ENCODE measurements around the gene MMP14. TPM values are rescaled to one million over a fixed set of nuclear protein-coding genes. Genes with fewer than 3 reads are reported as not detected.
"Not testable (repeated sequence)": the region's sequence is repeated elsewhere in the genome, so short reads cannot be mapped to it uniquely, and the experiment has no call there.

Gene MMP14
- total and polyA plus RNA-seq, 2 of the 8 experiments (the other 6 are each of a cell fraction or from before 2014, with no cell fraction given) = 58.2 to 86.8 TPM

GRCh38 chr14:22850944-22851764 lies 14.8 kb downstream of the MMP14 start (continued):
- TF ChIP-seq POLR2A (IDR thresholded peaks at IDR 0.05; ENCODE audit: control extremely low read depth in 1 of 2, low read depth in 2 of 2, low read length in 2 of 2) (no peak), PHF8 (conservative IDR thresholded peaks at IDR 0.05; ENCODE audit: low read depth, low read length) (no peak)

- H2BK20ac ChIP-seq (ENCODE audit: low read length); H3K56ac ChIP-seq (replicated peaks; ENCODE audit: insufficient read length, low read depth, low read length); H3K79me2 ChIP-seq (ENCODE audit: control insufficient read depth in 1 of 2, insufficient read depth in 2 of 2, low read length in 2 of 2); H3K9me3 ChIP-seq (ENCODE audit: insufficient read depth in 2 of 2, low read depth in 1 of 2, low read length in 1 of 2); DNase-seq (ENCODE audit: low read depth in 1 of 2, low spot score in 2 of 2); H4K20me1 ChIP-seq (replicated peaks in 1 of 2; ENCODE audit: control insufficient read depth in 1 of 2, insufficient read depth in 2 of 2, low read length in 2 of 2); H3K4ac ChIP-seq (replicated peaks; ENCODE audit: insufficient read length, low read depth, low read length); H3K79me1 ChIP-seq (ENCODE audit: low read depth, low read length); H3K27me3 ChIP-seq (replicated peaks in 1 of 4; ENCODE audit: control insufficient read depth in 3 of 4, extremely low read depth in 1 of 4, insufficient read depth in 3 of 4, low read length in 3 of 4); H3K27ac ChIP-seq (ENCODE audit: low read depth, low read length); H4K8ac ChIP-seq (ENCODE audit: extremely low read depth, insufficient read depth, low read length); H3K14ac ChIP-seq (ENCODE audit: insufficient read length); H3K18ac ChIP-seq (ENCODE audit: extremely low read depth, low read length); H2BK15ac ChIP-seq (ENCODE audit: low read length); H3K23ac ChIP-seq (ENCODE audit: insufficient read length); H3K9ac ChIP-seq (replicated peaks in 1 of 4; ENCODE audit: extremely low read depth in 1 of 4, low read depth in 3 of 4, low read length in 3 of 4); H3K36me3 ChIP-seq (ENCODE audit: control insufficient read depth in 2 of 4, insufficient read depth in 4 of 4, low read length in 3 of 4); H2AK5ac ChIP-seq (ENCODE audit: low read depth, low read length); H3K4me2 ChIP-seq (ENCODE audit: insufficient read depth in 1 of 2, low read depth in 2 of 2, low read length in 2 of 2); H3K4me3 ChIP-seq (ENCODE audit: extremely low read depth in 1 of 4, insufficient read depth in 2 of 4, low read depth in 3 of 4, low read length in 4 of 4); H2BK5ac ChIP-seq (ENCODE audit: low read depth, low read length); H4K5ac ChIP-seq (ENCODE audit: insufficient read length, low read depth, low read length); H2BK120ac ChIP-seq (replicated peaks; ENCODE audit: low read depth, low read length); H2AFZ ChIP-seq (ENCODE audit: low read length); H2BK12ac ChIP-seq (ENCODE audit: low read depth, low read length); H4K91ac ChIP-seq (replicated peaks; ENCODE audit: insufficient read length, low read length); H3K23me2 ChIP-seq (ENCODE audit: low read depth, low read length); FAIRE-seq: not testable (repeated sequence)
- CTCF ChIA-PET (ENCODE audit: partially characterized antibody) = interaction anchor here (0.6 to 56.0 kb wide), 30 partner anchors 12 to 463 kb away, joined by 3 to 1562 read pairs (median 6); partner anchors contain the start of genes AJUBA, LRP10, MMP14 and MRPL52
- WGBS, 2 experiments (ENCODE audit: extremely low coverage in 1 of 2, insufficient coverage in 1 of 2, insufficient read length in 1 of 2, insufficient replicate concordance in 2 of 2, low coverage in 1 of 2, low lambda C conversion rate in 2 of 2, missing lambda C conversion rate in 1 of 2) = 80% methylated on average over 10 of the region's 12 CpGs; no CpG with 5 or more reads in 1 of the 2 experiments
- H3K4me1 ChIP-seq (replicated peaks in 1 of 4; ENCODE audit: control insufficient read depth in 3 of 4, insufficient read depth in 4 of 4, low read length in 3 of 4) = peaks cover 4 to 22% (median 11%) of the 10 kb centered on the region in 4 experiments
- POLR2A ChIA-PET (ENCODE audit: partially characterized antibody) = interaction anchor here (10.0 to 13.9 kb wide), 2 partner anchors 18 to 30 kb away, joined by 85 to 203 read pairs; partner anchors contain the start of genes MMP14 and MRPL52
Measured at GRCh38 chr14:22852178-22852577, 15.8 kb downstream of the MMP14 start.

Measured in H1 (cell line).